Common myeloid progenitor, CD34-positive (primary cell): ENCODE data around the gene CATSPERD.
"Not testable (repeated sequence)": the region's sequence is repeated elsewhere in the genome, so short reads cannot be mapped to it uniquely, and the experiment has no call there.

Experiments
- CTCF ChIA-PET: fragments of 350-600 bp; sonication (Branson Sonifier 250); formaldehyde crosslinking; loops from one replicate; lab custom pipeline; 2021; ENCODE audit warnings: antibody characterized with exemption; lab: Charles Lee
- POLR2A ChIA-PET: fragments of 350-600 bp; sonication (Branson Sonifier 250); formaldehyde crosslinking; loops from one replicate; lab custom pipeline; 2021; ENCODE audit warnings: antibody characterized with exemption; lab: Charles Lee
- DNase-seq, 3 donors: peaks; one replicate each; pipeline versions ENCODE4 v3.0.0 to v3.0.0-alpha.2; 2013
- H3K27ac ChIP-seq, 2 experiments: 1 replicate in 1 of 2; 2 replicates in 1 of 2; pipeline ENCODE4 v1.7.0; 2013; ENCODE audit warnings: inconsistent platforms in 2 of 2, low read length in 2 of 2, mild to moderate bottlenecking in 2 of 2, low read depth in 1 of 2, moderate library complexity in 1 of 2; ENCODE audit not compliant: severe bottlenecking in 2 of 2, insufficient read depth in 1 of 2, poor library complexity in 1 of 2
- H3K27me3 ChIP-seq, 5 experiments: replicated peaks in 2 of 5; 1 replicate in 3 of 5; 2 replicates in 2 of 5; pipeline versions ENCODE4 v1.6.1 to v1.7.0; 2013; ENCODE audit warnings: low read length in 4 of 5, mild to moderate bottlenecking in 2 of 5, moderate library complexity in 2 of 5, inconsistent platforms in 1 of 5; ENCODE audit not compliant: insufficient read depth in 5 of 5, control insufficient read depth in 4 of 5
- H3K36me3 ChIP-seq, 4 experiments: 1 replicate in 2 of 4; 2 replicates in 2 of 4; pipeline versions ENCODE4 v1.6.1 to v1.7.0; 2013; ENCODE audit warnings: low read length in 3 of 4, control low read depth in 1 of 4, mild to moderate bottlenecking in 1 of 4; ENCODE audit not compliant: control insufficient read depth in 4 of 4, insufficient read depth in 4 of 4
- H3K4me1 ChIP-seq, 4 experiments: 1 replicate in 3 of 4; 2 replicates in 1 of 4; pipeline versions ENCODE4 v1.6.1 to v1.7.1; 2013; ENCODE audit warnings: low read length in 3 of 4, mild to moderate bottlenecking in 3 of 4, control low read depth in 1 of 4, inconsistent platforms in 1 of 4, moderate library complexity in 1 of 4; ENCODE audit not compliant: control insufficient read depth in 4 of 4, insufficient read depth in 4 of 4; ENCODE audit errors: control extremely low read depth in 1 of 4
- H3K4me3 ChIP-seq, 7 experiments: 1 replicate in 4 of 7; 2 replicates in 3 of 7; pipeline versions ENCODE4 v1.5.1 to v1.7.0; 2013; ENCODE audit warnings: mild to moderate bottlenecking in 7 of 7, low read length in 6 of 7, moderate library complexity in 6 of 7, inconsistent platforms in 2 of 7, low read depth in 2 of 7, control low read depth in 1 of 7; ENCODE audit not compliant: insufficient read depth in 4 of 7, control insufficient read depth in 1 of 7; ENCODE audit errors: extremely low read depth in 1 of 7
- H3K9me3 ChIP-seq, 5 experiments: 1 replicate in 4 of 5; 2 replicates in 1 of 5; pipeline versions ENCODE4 v1.6.1 to v1.7.1; 2013; ENCODE audit warnings: low read length in 4 of 5, mild to moderate bottlenecking in 2 of 5, inconsistent platforms in 1 of 5, low read depth in 1 of 5, moderate library complexity in 1 of 5; ENCODE audit not compliant: control insufficient read depth in 4 of 5, insufficient read depth in 2 of 5; ENCODE audit errors: control extremely low read depth in 1 of 5
- WGBS: methylation state at CpG from one replicate; pipeline ENCODE4 v1.1.5; 2013; ENCODE audit not compliant: insufficient coverage; 5-methylcytosine and 5-hydroxymethylcytosine counted together

Gene CATSPERD

DNA sequence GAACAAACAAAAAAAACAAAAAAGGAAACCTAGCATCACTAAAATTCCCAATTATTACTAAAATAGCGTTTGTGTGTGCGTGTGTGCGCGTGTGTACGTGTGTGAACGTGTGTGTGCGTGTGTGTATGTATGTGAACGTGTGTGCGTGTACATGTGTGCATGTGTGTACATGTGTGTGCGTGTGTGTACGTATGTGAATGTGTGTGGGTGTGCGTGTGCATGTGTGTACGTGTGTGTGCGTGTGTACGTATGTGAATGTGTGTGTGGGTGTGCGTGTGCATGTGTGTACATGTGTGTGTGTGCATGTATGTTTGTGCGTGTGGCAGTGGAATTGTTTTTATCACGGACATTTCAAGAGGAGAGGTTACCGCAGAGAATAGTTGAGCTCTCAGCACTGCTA is 21.6 kb downstream of the CATSPERD start:
- no peak for DNase-seq
- Histone ChIP-seq H3K4me3 (no peak overlapping the region), H3K27ac (no peak overlapping the region), H3K4me1 (no peaks in the 10 kb centered on the region), H3K27me3 (no peaks in the 10 kb centered on the region), H3K36me3 (no peaks in the 10 kb centered on the region), H3K9me3 (no peaks in the 10 kb centered on the region)
- 92% methylated on average over 9 of the region's 19 CpGs for WGBS
- ChIA-PET POLR2A (no interaction called here), CTCF (no interaction called here)

DNA sequence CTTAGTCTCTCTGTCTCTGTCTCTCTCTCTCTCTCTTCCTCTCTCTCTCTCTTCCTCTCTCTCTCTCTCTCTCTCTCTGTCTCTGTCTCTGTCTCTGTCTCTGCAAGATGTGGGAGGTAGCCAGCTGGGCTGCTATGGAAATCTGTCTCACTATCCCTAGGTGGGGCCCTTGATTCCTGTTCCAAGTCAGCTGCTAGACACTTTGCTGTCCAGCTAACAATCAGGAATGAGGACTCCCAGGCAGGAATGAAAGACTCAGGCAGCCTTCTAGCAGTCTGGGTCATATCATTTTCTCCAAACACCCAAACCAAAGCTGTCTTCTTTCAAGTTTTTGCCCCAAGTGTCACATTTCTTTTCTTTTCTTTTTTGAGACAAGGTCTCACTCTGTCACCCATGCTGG is 23.2 kb downstream of the CATSPERD start:
- CTCF ChIA-PET, result no interaction called here
- Histone ChIP-seq H3K9me3 (no peaks in the 10 kb centered on the region), H3K36me3 (no peaks in the 10 kb centered on the region), H3K4me1 (no peaks in the 10 kb centered on the region), H3K27me3 (no peaks in the 10 kb centered on the region), H3K27ac (no peak overlapping the region), H3K4me3 (no peak overlapping the region)
- DNase-seq, result no peak
- POLR2A ChIA-PET, result no interaction called here

DNA sequence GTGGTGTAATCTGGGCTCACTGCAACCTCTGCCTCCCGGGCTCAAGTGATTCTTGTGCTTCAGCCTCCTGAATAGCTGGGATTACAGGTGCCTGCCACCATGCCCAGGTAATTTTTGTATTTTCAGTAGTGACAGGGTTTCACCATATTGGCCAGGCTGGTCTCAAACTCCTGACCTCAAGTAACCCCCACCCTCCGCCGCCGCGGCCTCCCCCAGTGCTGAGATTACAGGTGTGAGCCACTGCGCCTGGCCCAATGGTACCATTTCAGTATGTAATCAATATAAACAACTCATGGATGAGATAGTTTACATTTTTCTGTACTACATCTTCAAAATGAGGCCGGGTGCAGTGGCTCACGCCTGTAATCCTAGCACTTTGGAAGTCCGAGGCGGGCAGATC is 24.6 kb downstream of the CATSPERD start:
- H3K9me3 ChIP-seq, H3K27me3 ChIP-seq, H3K27ac ChIP-seq, H3K4me3 ChIP-seq, POLR2A ChIA-PET, CTCF ChIA-PET, H3K36me3 ChIP-seq, DNase-seq, H3K4me1 ChIP-seq: not testable (repeated sequence)
- WGBS, result 96% methylated on average over 5 of the region's 10 CpGs

DNA sequence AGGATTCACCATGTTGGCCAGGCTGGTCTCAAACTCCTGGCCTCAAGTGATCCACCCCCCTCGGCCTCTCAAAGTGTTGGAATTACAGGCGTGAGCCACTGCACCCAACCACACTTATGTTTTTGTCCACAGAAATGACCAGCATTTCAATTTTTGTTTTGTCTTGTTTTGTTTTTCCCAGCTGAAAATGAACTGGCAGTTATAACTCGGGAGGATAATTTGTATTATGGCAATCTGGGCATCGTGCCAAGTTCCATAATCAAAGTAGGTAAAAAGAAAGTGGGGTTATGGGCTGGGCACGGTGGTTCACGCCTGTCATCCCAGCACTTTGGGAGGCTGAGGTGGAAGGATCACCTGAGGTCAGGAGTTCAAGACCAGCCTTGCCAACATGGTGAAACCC is 28.5 kb downstream of the CATSPERD start:
- WGBS, result 79% methylated on average over 6 of the region's 6 CpGs
- not testable (repeated sequence) for H3K9me3 ChIP-seq, H3K4me3 ChIP-seq, H3K27ac ChIP-seq, H3K36me3 ChIP-seq, DNase-seq, H3K4me1 ChIP-seq, H3K27me3 ChIP-seq
- ChIA-PET POLR2A (interaction anchor here (0.6 kb wide), 1 partner anchor 10 kb away, joined by 6 read pairs; no protein-coding TSS in a partner anchor), CTCF (interaction anchor here (0.6 kb wide), 1 partner anchor 1332 kb away, joined by 3 read pairs; no protein-coding TSS in a partner anchor)

DNA sequence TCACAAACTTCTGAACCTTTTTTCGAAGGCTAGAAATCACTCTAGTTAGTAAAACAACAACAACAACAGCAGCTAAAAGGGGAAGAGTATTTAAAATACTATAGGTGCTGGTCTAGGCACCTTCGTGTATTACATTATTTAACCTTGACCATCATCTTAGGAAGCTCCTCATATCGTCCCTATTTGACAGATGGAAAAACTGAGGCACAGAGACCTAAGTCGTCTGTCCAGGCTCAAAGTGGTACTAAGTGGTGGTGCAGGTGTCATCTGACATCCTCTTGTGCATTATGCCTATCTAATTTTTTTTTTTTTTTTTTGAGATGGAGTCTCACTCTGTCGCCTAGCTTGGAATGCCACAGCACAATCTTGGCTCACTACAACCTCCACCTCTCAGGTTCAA is 29.1 kb downstream of the CATSPERD start:
- H3K27me3 ChIP-seq, result no peaks in the 10 kb centered on the region
- no peak for DNase-seq
- POLR2A ChIA-PET, result interaction anchor here (0.6 kb wide), 1 partner anchor 9 kb away, joined by 6 read pairs; no protein-coding TSS in a partner anchor
- no peak overlapping the region for H3K27ac ChIP-seq
- H3K36me3 ChIP-seq, result no peaks in the 10 kb centered on the region
- H3K9me3 ChIP-seq, result no peaks in the 10 kb centered on the region
- WGBS, result 100% methylated on average over 2 of the region's 5 CpGs
- CTCF ChIA-PET, result no interaction called here
- no peak overlapping the region for H3K4me3 ChIP-seq
- no peaks in the 10 kb centered on the region for H3K4me1 ChIP-seq

DNA sequence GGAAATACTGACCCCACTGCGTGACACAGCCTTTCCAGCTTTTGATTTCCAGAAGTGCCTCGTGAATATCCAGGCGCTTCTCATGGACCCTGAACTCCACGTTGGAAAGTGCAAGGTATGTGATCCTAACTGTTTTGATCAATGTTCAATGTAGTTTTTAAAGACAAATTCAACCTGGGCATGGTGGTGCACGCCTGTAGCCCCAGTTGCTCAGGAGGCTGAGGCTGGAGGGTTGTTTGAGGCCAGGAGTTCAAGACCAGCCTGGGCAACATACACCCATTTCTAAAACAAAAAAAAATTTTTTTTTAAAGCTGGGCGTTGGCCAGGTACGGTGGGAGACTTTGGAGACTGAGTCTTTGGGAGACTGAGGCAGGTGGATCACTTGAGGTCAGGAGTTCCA is 31.3 kb downstream of the CATSPERD start:
- no peaks in the 10 kb centered on the region for H3K4me1 ChIP-seq
- POLR2A ChIA-PET, result no interaction called here
- 85% methylated on average over 6 of the region's 7 CpGs for WGBS

DNA sequence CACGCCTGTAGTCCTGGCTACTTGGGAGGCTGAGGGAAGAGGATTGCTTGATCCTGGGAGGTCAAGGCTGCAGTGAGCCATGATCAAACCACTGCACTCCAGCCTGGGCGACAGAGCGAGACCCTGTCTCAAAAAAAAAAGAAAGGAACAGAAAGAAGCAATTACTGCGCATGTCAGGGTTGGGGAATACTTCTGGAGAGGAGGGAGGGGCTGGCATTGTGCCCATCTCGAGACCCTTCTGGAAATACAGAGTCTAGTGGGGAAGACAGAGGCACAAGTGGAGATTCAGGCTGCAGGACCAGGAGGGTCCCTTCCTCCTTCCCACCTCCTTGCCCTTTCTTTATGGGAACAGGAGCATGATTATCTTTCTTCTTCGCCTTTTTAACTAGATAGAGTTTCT is 33.3 kb downstream of the CATSPERD start:
- DNase-seq, result no peak
- Histone ChIP-seq H3K4me1 (no peaks in the 10 kb centered on the region), H3K36me3 (no peaks in the 10 kb centered on the region), H3K9me3 (no peaks in the 10 kb centered on the region), H3K27ac (no peak overlapping the region), H3K27me3 (no peaks in the 10 kb centered on the region), H3K4me3 (no peak overlapping the region)
- 94% methylated on average over 5 of the region's 6 CpGs for WGBS
- POLR2A ChIA-PET, result no interaction called here
- CTCF ChIA-PET, result no interaction called here

More for the DNA sequence above, 31.3 kb downstream of the CATSPERD start:
- H3K27ac ChIP-seq, result no peak overlapping the region
- CTCF ChIA-PET, result no interaction called here
- DNase-seq, result no peak
- H3K27me3 ChIP-seq, result no peaks in the 10 kb centered on the region
- no peaks in the 10 kb centered on the region for H3K9me3 ChIP-seq
- no peak overlapping the region for H3K4me3 ChIP-seq
- H3K36me3 ChIP-seq, result no peaks in the 10 kb centered on the region
